Activated naive CD8-positive, alpha-beta T cell treated with anti-CD3 and anti-CD28 coated beads for 36 hours (primary cell): Measurements from ENCODE around the gene MAFG. TPM values are rescaled to one million over a fixed set of nuclear protein-coding genes. Genes with fewer than 3 reads are reported as not detected.
A peak's percentile ranks its signal among the peaks of the same experiment; 100 is the strongest.
"Not testable (repeated sequence)": the region's sequence is repeated elsewhere in the genome, so short reads cannot be mapped to it uniquely, and the experiment has no call there.

Experiments
- DNase-seq: peaks from one replicate; pipeline ENCODE4 v3.0.0; 2021
- H3K27ac Mint-ChIP-seq: one replicate; pipeline ENCODE4 v1.8.0; 2022; ENCODE audit warnings: mild to moderate bottlenecking, moderate library complexity, mixed read lengths
- H3K27me3 Mint-ChIP-seq: one replicate; pipeline ENCODE4 v1.8.0; 2022; ENCODE audit warnings: mild to moderate bottlenecking, mixed read lengths
- H3K36me3 Mint-ChIP-seq: one replicate; pipeline ENCODE4 v1.8.0; 2021; ENCODE audit warnings: mild to moderate bottlenecking, mixed read lengths
- H3K4me1 Mint-ChIP-seq: one replicate; pipeline ENCODE4 v1.8.0; 2021; ENCODE audit warnings: mixed read lengths
- H3K4me3 Mint-ChIP-seq: one replicate; pipeline ENCODE4 v1.8.0; 2022; ENCODE audit warnings: mild to moderate bottlenecking, moderate library complexity, mixed read lengths
- H3K9me3 Mint-ChIP-seq: one replicate; pipeline ENCODE4 v1.8.0; 2022; ENCODE audit warnings: mixed read lengths
- total RNA-seq, 2 experiments: library from RNA; stranded (reverse); gene quantifications; one replicate each; pipeline ENCODE4 v1.2.3, GENCODE V29; 2021

The MAFG gene
- total RNA-seq, 2 experiments from 2014 or later: 18.4 to 19.2 TPM

GRCh38 chr17:81961087-81961511 lies 33.6 kb upstream of the MAFG start, which contains the start of gene NOTUM:
NOTUM (minus strand) TSS chr17:81961187; CDS start chr17:81960909, 278 bp downstream.
- H3K4me1 Mint-ChIP-seq: no peaks in the 10 kb centered on the region
- no peaks in the 10 kb centered on the region for H3K9me3 Mint-ChIP-seq
- peaks cover 41% of the 10 kb centered on the region for H3K27me3 Mint-ChIP-seq
- no peak within 1 kb of the TSS for H3K4me3 Mint-ChIP-seq
- DNase-seq: no peak
- H3K27ac Mint-ChIP-seq: no peak within 1 kb of the TSS
- H3K36me3 Mint-ChIP-seq: no peaks in the 10 kb centered on the region

GRCh38 chr17:81960130-81960958 lies 32.8 kb upstream of the MAFG start:
- peaks cover 41% of the 10 kb centered on the region for H3K27me3 Mint-ChIP-seq
- no peaks in the 10 kb centered on the region for H3K9me3 Mint-ChIP-seq
- H3K4me1 Mint-ChIP-seq: no peaks in the 10 kb centered on the region
- H3K27ac Mint-ChIP-seq: no peak overlapping the region
- DNase-seq: no peak
- H3K36me3 Mint-ChIP-seq: no peaks in the 10 kb centered on the region
- no peak overlapping the region for H3K4me3 Mint-ChIP-seq

GRCh38 chr17:81959362-81960129 lies 32.0 kb upstream of the MAFG start:
- no peaks in the 10 kb centered on the region for H3K4me1 Mint-ChIP-seq
- no peak overlapping the region for H3K4me3 Mint-ChIP-seq
- no peaks in the 10 kb centered on the region for H3K9me3 Mint-ChIP-seq
- no peaks in the 10 kb centered on the region for H3K36me3 Mint-ChIP-seq
- H3K27ac Mint-ChIP-seq: no peak overlapping the region
- DNase-seq: peak; percentile 81
- peaks cover 41% of the 10 kb centered on the region for H3K27me3 Mint-ChIP-seq

- no peaks in the 10 kb centered on the region for H3K9me3 Mint-ChIP-seq
- peaks cover 38% of the 10 kb centered on the region for H3K27me3 Mint-ChIP-seq
- H3K4me3 Mint-ChIP-seq: peak overlapping the region; percentile 45
- no peak overlapping the region for H3K27ac Mint-ChIP-seq
- H3K4me1 Mint-ChIP-seq: no peaks in the 10 kb centered on the region
- no peak for DNase-seq
- H3K36me3 Mint-ChIP-seq: no peaks in the 10 kb centered on the region
Measured at GRCh38 chr17:81958633-81959342, 31.3 kb upstream of the MAFG start.

- Mint-ChIP-seq H3K27ac (no peak overlapping the region), H3K4me1 (no peaks in the 10 kb centered on the region), H3K36me3 (no peaks in the 10 kb centered on the region), H3K4me3 (no peak overlapping the region), H3K27me3 (peaks cover 29% of the 10 kb centered on the region), H3K9me3 (no peaks in the 10 kb centered on the region)
- no peak for DNase-seq
Measured at GRCh38 chr17:81957691-81958432, 30.3 kb upstream of the MAFG start.

GRCh38 chr17:81956607-81957589 lies 29.4 kb upstream of the MAFG start:
- Mint-ChIP-seq H3K36me3 (no peaks in the 10 kb centered on the region), H3K4me3 (no peak overlapping the region), H3K9me3 (no peaks in the 10 kb centered on the region), H3K4me1 (peaks cover under 1% of the 10 kb centered on the region), H3K27me3 (peaks cover 21% of the 10 kb centered on the region), H3K27ac (no peak overlapping the region)
- no peak for DNase-seq

GRCh38 chr17:81955756-81956544 lies 28.4 kb upstream of the MAFG start:
- H3K9me3 Mint-ChIP-seq: no peaks in the 10 kb centered on the region
- DNase-seq: no peak
- H3K4me1 Mint-ChIP-seq: peaks cover 2% of the 10 kb centered on the region
- H3K27me3 Mint-ChIP-seq: peaks cover 20% of the 10 kb centered on the region
- no peaks in the 10 kb centered on the region for H3K36me3 Mint-ChIP-seq
- no peak overlapping the region for H3K4me3 Mint-ChIP-seq
- H3K27ac Mint-ChIP-seq: no peak overlapping the region

GRCh38 chr17:81955058-81955681 lies 27.6 kb upstream of the MAFG start:
- Mint-ChIP-seq H3K27me3 (peaks cover 20% of the 10 kb centered on the region), H3K4me1 (peaks cover 2% of the 10 kb centered on the region), H3K4me3 (no peak overlapping the region), H3K27ac (no peak overlapping the region), H3K36me3 (no peaks in the 10 kb centered on the region), H3K9me3 (no peaks in the 10 kb centered on the region)
- no peak for DNase-seq

- H3K27ac Mint-ChIP-seq: no peak overlapping the region
Measured at GRCh38 chr17:81954131-81955057, 26.9 kb upstream of the MAFG start.

GRCh38 chr17:81953443-81953842 lies 25.9 kb upstream of the MAFG start:
- not testable (repeated sequence) for H3K36me3 Mint-ChIP-seq, DNase-seq, H3K4me1 Mint-ChIP-seq, H3K27ac Mint-ChIP-seq, H3K9me3 Mint-ChIP-seq, H3K4me3 Mint-ChIP-seq
- peaks cover 13% of the 10 kb centered on the region for H3K27me3 Mint-ChIP-seq

More at GRCh38 chr17:81954131-81955057, 26.9 kb upstream of the MAFG start:
- Mint-ChIP-seq H3K9me3 (no peaks in the 10 kb centered on the region), H3K4me3 (no peak overlapping the region), H3K27me3 (peaks cover 20% of the 10 kb centered on the region), H3K4me1 (peaks cover 2% of the 10 kb centered on the region), H3K36me3 (no peaks in the 10 kb centered on the region)
- DNase-seq: no peak

- H3K4me1 Mint-ChIP-seq: peaks cover 2% of the 10 kb centered on the region
- H3K27me3 Mint-ChIP-seq: peaks cover 6% of the 10 kb centered on the region
- H3K9me3 Mint-ChIP-seq: no peaks in the 10 kb centered on the region
- no peak for DNase-seq
- H3K27ac Mint-ChIP-seq: no peak overlapping the region
- H3K36me3 Mint-ChIP-seq: no peaks in the 10 kb centered on the region
- H3K4me3 Mint-ChIP-seq: no peak overlapping the region
Measured at GRCh38 chr17:81952792-81953228, 25.3 kb upstream of the MAFG start.
